GM19023 (cell line): ENCODE data around the gene TGFB2.

ENCODE experiments used
- ATAC-seq: cut with Tn5 transposase; IDR thresholded peaks from one replicate; pipeline ENCODE4 v1.9.1; 2021; ENCODE audit warnings: mild to moderate bottlenecking, moderate library complexity; ENCODE audit not compliant: unreplicated experiment

TGFB2 gene

DNA sequence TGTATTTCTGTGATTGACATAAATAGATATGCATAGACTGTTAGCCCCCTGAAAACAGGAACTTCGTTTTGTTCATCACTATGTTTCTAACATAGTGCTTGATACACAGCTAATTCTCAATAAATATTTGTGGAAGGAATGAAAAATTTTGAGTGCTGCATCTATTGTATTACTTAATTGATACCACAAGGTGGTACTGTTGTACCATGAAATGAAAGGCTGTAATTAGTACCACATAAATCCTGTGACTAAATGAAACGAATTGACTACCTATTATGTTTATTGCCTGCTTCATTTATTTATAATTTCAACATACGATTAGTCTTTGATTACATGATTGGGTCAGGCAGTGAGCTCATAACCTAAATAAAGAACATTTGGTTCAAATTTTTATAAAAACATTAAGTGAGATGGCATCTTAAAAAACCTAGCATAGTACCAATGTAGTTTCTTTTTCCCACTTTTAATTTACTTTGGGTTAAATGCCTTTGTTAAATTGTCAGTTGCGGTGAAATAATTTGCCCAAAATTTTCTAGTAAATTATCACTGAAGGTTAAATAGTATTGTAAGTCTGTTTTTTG lies 15.0 kb upstream of the TGFB2 start:
- ATAC-seq = no peak

DNA sequence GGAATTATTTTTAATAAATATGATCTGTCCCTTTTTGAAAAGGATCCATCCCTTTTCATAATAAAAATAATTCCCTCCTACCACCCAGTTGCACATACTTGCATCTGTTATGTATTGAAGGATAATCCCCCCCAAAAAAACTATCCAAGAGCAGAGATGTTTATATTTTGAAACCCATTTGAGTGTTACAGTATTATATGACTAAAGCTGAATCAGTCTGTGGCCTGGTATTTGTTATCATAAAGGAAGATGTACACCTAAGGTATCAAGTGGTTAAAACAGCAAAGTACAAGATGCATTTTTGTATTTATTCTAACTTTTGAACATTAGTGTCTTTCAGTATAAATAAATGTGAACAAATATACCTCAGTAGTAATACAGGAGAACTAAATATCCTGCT lies 12.7 kb upstream of the TGFB2 start:
- no peak for ATAC-seq

DNA sequence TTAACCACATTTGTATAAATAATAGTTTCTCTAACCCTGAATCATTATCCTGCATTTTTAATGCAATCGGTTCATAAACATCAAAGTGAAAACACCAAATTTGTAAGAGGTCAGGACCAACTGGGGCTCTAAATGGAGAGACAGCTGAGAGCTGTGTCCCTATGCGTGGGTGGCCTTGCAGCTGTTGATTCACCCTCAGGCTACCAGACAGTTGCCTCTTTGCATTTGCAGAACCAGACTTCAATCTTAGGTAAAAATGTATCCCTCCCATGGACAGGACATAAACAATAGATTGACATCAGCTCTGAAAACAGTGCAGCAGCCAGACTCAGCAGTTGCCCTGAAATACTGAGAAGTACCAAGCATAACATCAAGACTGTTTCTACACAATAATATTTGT lies 8.8 kb upstream of the TGFB2 start:
- peak; percentile 75 for ATAC-seq

DNA sequence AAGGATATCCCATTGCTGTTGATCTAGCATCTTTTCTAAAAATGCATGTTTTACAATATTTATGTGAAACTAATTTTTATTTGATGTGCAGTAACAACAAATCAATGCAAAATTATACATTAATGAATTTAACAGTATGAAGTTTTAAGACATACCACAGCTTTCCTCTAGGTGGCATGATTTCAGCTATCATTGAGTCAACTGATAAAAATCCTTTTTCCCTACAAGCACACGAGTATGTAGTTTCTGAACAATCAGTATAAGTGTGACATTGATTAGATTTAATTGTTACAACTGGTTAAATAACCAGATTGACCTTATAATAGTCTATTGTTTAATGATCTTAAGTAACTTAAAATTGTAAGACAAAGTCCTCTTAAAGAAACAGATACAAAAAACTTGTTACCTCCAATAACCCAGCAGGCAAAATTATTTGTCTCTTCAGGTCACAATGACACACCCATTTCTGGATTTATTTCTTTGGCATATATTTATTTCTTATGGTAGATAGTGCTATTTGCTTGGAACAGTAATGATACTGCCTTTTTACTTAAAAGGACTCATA lies 5.8 kb upstream of the TGFB2 start:
- no peak for ATAC-seq

GRCh38 chr1:218341325-218341724 lies 3.8 kb upstream of the TGFB2 start:
- no peak for ATAC-seq

DNA sequence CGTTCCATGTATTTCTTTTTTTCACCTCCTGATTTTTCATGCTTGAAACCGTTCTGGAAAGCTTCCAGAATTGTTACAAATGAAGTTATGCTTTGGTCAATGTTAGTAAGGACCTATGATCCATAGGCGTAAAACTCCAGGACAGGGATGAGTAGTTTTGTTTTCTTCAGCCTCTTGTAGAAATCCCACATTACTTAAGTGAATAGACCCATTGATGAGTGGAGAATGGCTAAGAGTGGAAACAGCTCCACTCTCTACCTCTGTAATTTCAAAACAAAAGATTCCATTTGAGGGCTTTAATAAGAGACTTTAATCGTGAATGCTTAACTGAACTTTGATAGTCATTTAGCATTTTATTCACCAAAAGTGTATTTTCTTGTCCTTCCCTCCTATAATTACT lies 3.0 kb upstream of the TGFB2 start:
- ATAC-seq = no peak

DNA sequence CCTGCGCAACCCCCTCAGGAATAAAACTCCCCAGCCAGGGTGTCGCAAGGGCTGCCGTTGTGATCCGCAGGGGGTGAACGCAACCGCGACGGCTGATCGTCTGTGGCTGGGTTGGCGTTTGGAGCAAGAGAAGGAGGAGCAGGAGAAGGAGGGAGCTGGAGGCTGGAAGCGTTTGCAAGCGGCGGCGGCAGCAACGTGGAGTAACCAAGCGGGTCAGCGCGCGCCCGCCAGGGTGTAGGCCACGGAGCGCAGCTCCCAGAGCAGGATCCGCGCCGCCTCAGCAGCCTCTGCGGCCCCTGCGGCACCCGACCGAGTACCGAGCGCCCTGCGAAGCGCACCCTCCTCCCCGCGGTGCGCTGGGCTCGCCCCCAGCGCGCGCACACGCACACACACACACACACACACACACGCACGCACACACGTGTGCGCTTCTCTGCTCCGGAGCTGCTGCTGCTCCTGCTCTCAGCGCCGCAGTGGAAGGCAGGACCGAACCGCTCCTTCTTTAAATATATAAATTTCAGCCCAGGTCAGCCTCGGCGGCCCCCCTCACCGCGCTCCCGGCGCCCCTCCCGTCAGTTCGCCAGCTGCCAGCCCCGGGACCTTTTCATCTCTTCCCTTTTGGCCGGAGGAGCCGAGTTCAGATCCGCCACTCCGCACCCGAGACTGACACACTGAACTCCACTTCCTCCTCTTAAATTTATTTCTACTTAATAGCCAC lies 696 bp downstream of the TGFB2 start:
- peak; percentile 64 for ATAC-seq

DNA sequence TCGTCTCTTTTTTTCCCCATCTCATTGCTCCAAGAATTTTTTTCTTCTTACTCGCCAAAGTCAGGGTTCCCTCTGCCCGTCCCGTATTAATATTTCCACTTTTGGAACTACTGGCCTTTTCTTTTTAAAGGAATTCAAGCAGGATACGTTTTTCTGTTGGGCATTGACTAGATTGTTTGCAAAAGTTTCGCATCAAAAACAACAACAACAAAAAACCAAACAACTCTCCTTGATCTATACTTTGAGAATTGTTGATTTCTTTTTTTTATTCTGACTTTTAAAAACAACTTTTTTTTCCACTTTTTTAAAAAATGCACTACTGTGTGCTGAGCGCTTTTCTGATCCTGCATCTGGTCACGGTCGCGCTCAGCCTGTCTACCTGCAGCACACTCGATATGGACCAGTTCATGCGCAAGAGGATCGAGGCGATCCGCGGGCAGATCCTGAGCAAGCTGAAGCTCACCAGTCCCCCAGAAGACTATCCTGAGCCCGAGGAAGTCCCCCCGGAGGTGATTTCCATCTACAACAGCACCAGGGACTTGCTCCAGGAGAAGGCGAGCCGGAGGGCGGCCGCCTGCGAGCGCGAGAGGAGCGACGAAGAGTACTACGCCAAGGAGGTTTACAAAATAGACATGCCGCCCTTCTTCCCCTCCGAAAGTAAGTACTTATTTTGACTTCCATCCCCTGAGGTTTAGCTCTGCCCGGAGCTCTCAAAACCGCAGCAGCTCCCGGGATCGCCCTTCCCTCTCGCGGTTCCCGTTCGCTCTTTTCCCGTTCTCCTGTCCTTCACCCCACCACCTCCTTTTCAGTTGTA lies 1.5 kb downstream of the TGFB2 start:
- ATAC-seq = no peak

DNA sequence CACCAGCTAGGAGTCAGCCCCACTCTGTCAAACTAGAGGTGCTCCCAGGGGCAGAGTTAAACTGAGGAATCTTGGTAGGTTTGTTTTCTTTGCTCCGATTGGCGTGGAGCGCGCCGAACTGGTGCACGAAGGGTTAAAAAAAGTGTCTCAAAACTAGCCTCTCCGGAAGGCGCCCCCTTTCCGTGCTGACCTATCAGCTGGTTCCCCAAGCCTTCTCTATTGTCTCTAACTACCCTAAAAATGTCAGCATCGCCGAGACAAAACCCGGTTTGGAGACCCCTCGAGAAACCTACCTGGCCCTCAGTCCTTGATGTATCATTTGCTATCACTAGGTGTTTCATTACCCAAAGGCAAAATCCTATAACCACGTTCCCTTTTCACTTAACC lies 2.2 kb downstream of the TGFB2 start:
- ATAC-seq = no peak

DNA sequence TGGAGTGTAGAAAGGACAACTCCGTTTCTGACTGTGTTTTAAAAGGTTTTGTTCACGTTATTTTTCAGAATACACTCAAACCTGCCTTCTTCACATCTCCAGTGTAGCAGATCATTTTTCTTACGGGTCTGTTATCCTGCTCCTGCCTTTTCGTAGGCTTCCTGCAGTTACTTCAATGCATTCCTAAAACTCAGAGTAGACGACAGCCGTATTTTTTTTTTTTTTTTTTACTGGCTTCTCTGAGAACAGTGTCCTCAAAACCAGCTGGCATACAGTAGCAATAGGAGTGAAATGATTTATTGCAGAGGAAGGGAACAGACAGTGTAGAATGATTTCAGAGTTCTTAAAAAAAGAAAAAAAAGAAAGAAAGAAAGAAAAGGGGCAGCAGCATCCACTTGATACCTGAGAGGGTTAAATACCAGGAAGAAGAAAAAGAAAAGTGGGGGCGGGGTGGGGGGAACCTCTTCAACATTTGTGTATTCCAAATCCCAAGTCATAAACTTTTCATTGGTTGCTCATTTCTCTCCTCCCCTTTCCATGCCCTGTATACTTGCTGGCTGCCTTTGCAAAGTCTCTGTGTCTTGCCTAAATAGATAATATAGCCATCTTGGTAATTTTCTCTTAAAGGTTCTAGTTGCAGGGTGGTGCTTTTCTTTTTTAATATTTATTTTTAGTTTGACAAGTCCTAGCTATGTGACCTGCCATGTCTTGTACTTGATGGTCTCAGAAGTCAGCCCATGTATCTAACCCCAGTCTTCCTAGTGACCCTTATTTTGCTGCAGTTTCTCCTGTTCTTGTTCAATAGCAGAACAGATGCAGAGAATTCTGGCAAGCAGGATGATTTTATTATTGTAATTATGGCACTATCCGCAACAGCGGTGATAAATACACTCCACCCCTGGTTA lies 2.8 kb downstream of the TGFB2 start:
- ATAC-seq = no peak

GRCh38 chr1:218348628-218349071 lies 3.5 kb downstream of the TGFB2 start:
- ATAC-seq = no peak

- no peak for ATAC-seq
Observed at GRCh38 chr1:218349348-218350034, 4.4 kb downstream of the TGFB2 start.

DNA sequence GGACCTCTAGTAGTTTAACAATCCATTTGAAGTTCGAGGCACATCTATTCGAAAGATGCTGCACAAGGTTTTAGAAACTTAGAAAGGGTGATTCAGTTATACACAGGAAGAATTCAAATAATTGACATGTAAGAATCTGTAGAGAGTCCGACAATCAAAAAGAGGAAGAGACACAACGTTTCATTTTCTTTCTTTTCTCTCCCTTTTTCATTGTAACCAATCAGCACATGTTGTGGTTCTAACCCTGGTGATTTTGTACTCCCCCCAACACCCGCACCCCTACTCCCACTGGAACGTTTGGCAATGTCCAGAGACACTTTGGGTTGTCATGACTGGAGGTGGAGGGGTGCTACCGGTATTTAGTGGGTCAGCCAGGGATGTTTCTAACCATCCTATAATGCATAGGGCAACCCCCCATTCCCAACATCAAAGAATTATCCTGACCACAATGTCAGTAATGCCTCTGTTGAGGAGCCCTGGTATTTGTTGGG lies 4.9 kb downstream of the TGFB2 start:
- ATAC-seq = no peak

- ATAC-seq = no peak
Observed at GRCh38 chr1:218350801-218351266, 5.7 kb downstream of the TGFB2 start.

- peak; percentile 71 for ATAC-seq
Observed at GRCh38 chr1:218351391-218352074, 6.4 kb downstream of the TGFB2 start.

- no peak for ATAC-seq
Observed at GRCh38 chr1:218352075-218352438, 6.9 kb downstream of the TGFB2 start.

DNA sequence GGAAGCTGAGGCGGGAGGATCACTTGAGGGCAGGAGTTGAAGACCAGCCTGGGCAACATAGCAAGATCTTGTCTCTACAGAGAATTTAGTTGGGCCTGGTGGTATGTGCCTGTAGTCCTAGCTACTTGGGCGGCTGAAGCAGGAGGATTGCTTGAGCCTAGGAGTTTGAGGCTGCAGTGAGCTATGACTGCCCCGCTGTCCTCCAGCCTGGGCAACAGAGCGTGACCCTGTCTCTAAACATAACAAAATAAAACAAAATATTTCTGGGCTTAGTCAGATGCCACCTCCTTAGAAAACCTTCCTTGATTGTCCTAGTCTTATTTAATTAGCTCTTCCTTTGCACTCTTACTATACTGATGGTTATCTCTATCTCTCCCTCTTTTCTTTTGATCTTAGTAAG lies 8.5 kb downstream of the TGFB2 start:
- no peak for ATAC-seq

GRCh38 chr1:218355278-218355677 lies 10.1 kb downstream of the TGFB2 start:
- no peak for ATAC-seq

- no peak for ATAC-seq
Observed at GRCh38 chr1:218357211-218357892, 12.2 kb downstream of the TGFB2 start.
